HTERT RPE-1 (cell line): Measurements from ENCODE around the gene DCTN5.

Experiments
- in situ Hi-C: fragments of 300-500 bp; cut with MboI; formaldehyde crosslinking; loops from 4 replicates; pipeline ENCODE4 v1.14.3; 2020; ENCODE audit warnings: low sequenced_read_pairs

DCTN5 gene

GRCh38 chr16:23724096-23724784 lies 83.0 kb downstream of the DCTN5 start:
- in situ Hi-C loops: no loop called here

- in situ Hi-C loops: no loop called here
Measured at GRCh38 chr16:23724785-23725131, 83.5 kb downstream of the DCTN5 start.

- in situ Hi-C loops: no loop called here
Measured at GRCh38 chr16:23726710-23727109, 85.4 kb downstream of the DCTN5 start.
